ENCODE data around the gene EDC4. TPM values are rescaled to one million over a fixed set of nuclear protein-coding genes. Genes with fewer than 3 reads are reported as not detected.
A peak's percentile ranks its signal among the peaks of the same experiment; 100 is the strongest.

The EDC4 gene
- total RNA-seq, 4 donors from 2014 or later = 43.8 to 72.6 (median 53.5) TPM

GRCh38 chr16:67917852-67918236 is 45.0 kb downstream of the EDC4 start:
- Histone ChIP-seq H3K27ac (peak overlapping the region in 3 of 4 donors; percentile 59 to 72 (median 70)), H3K4me3 (no peak overlapping the region), H3K9me3 (no peaks in the 10 kb centered on the region), H3K4me1 (peaks cover 0 to 75% (median 22%) of the 10 kb centered on the region in 3 donors), H3K27me3 (no peaks in the 10 kb centered on the region), H3K36me3 (peaks cover 0 to 30% of the 10 kb centered on the region in 2 donors)
- ATAC-seq = peak; percentile 61
- WGBS, 2 donors (ENCODE audit: low coverage in 1 of 2) = 62% methylated on average over 4 of the region's 4 CpGs; no CpG with 5 or more reads in 1 of the 2 donors
- TF ChIP-seq CTCF (IDR thresholded peaks at IDR 0.05) = no peak
- no peak for TF ChIP-seq POLR2A (IDR thresholded peaks at IDR 0.05)
- no peak for TF ChIP-seq EP300 (IDR thresholded peaks at IDR 0.05)
- no peak for TF ChIP-seq POLR2AphosphoS5 (IDR thresholded peaks at IDR 0.05)

- 38 to 61% methylated on average over 2 to 6 of the region's 6 CpGs for WGBS, 2 donors (ENCODE audit: low coverage in 1 of 2)
- ATAC-seq = peak; percentile 51
Observed at GRCh38 chr16:67919622-67920221, 46.9 kb downstream of the EDC4 start.

GRCh38 chr16:67922221-67922620 is 49.4 kb downstream of the EDC4 start:
- no peaks in the 10 kb centered on the region for H3K27me3 ChIP-seq
- peaks cover 0 to 86% (median 24%) of the 10 kb centered on the region in 3 donors for H3K4me1 ChIP-seq
- no peaks in the 10 kb centered on the region for H3K9me3 ChIP-seq
- peak overlapping the region in 1 of 4 donors; percentile 46 for H3K27ac ChIP-seq
- no peak for ATAC-seq
- WGBS, 2 donors (ENCODE audit: low coverage in 1 of 2) = 53% methylated on average over 2 of the region's 5 CpGs; no CpG with 5 or more reads in 1 of the 2 donors
- peaks cover 0 to 32% of the 10 kb centered on the region in 2 donors for H3K36me3 ChIP-seq
- no peak overlapping the region for H3K4me3 ChIP-seq
- TF ChIP-seq CTCF (IDR thresholded peaks at IDR 0.05) (no peak), EP300 (IDR thresholded peaks at IDR 0.05) (no peak), POLR2A (IDR thresholded peaks at IDR 0.05) (no peak), POLR2AphosphoS5 (IDR thresholded peaks at IDR 0.05) (no peak)

More at GRCh38 chr16:67919622-67920221, 46.9 kb downstream of the EDC4 start:
- peaks cover 0 to 47% of the 10 kb centered on the region in 2 donors for H3K36me3 ChIP-seq
- H3K27me3 ChIP-seq = no peaks in the 10 kb centered on the region
- H3K27ac ChIP-seq = peak overlapping the region in 3 of 4 donors; percentile 19 to 72 (median 42)
- no peaks in the 10 kb centered on the region for H3K9me3 ChIP-seq
- peaks cover 0 to 94% (median 24%) of the 10 kb centered on the region in 3 donors for H3K4me1 ChIP-seq
- no peak overlapping the region for H3K4me3 ChIP-seq
- no peak for TF ChIP-seq EP300 (IDR thresholded peaks at IDR 0.05)
- no peak for TF ChIP-seq CTCF (IDR thresholded peaks at IDR 0.05)
- TF ChIP-seq POLR2A (IDR thresholded peaks at IDR 0.05) = no peak
- TF ChIP-seq POLR2AphosphoS5 (IDR thresholded peaks at IDR 0.05) = no peak

GRCh38 chr16:67922740-67923139 is 49.9 kb downstream of the EDC4 start:
- H3K9me3 ChIP-seq = no peaks in the 10 kb centered on the region
- H3K36me3 ChIP-seq = peaks cover 0 to 36% of the 10 kb centered on the region in 2 donors
- peaks cover 0 to 86% (median 21%) of the 10 kb centered on the region in 3 donors for H3K4me1 ChIP-seq
- ATAC-seq = no peak
- H3K4me3 ChIP-seq = no peak overlapping the region
- no peaks in the 10 kb centered on the region for H3K27me3 ChIP-seq
- no peak for TF ChIP-seq POLR2A (IDR thresholded peaks at IDR 0.05)
- TF ChIP-seq CTCF (IDR thresholded peaks at IDR 0.05) = no peak
- TF ChIP-seq EP300 (IDR thresholded peaks at IDR 0.05) = no peak
- TF ChIP-seq POLR2AphosphoS5 (IDR thresholded peaks at IDR 0.05) = no peak
- 63 to 76% methylated on average over 1 to 5 of the region's 8 CpGs for WGBS, 2 donors (ENCODE audit: low coverage in 1 of 2)
- H3K27ac ChIP-seq = peak overlapping the region in 1 of 4 donors; percentile 46

All from gastroesophageal sphincter (tissue), 4 donors.